GM11168 (cell line): ENCODE measurements around the gene GOLGA2.

Experiments
- in situ Hi-C: fragments of 300-500 bp; cut with MboI; formaldehyde crosslinking; loops from one replicate; pipeline ENCODE4 v1.12.0; 2022; ENCODE audit warnings: low sequenced_read_pairs; ENCODE audit not compliant: unreplicated experiment

Gene GOLGA2

GRCh38 chr9:128260340-128260739 is 15.5 kb downstream of the GOLGA2 start:
- in situ Hi-C loops, result no loop called here

GRCh38 chr9:128259156-128259555 is 16.7 kb downstream of the GOLGA2 start:
- in situ Hi-C loops, result no loop called here

- in situ Hi-C loops, result no loop called here
These were observed 17.5 kb downstream of the GOLGA2 start for GRCh38 chr9:128258326-128258725.

GRCh38 chr9:128257907-128258306 is 17.9 kb downstream of the GOLGA2 start:
- in situ Hi-C loops, result no loop called here

GRCh38 chr9:128257086-128257825 is 18.6 kb downstream of the GOLGA2 start:
- in situ Hi-C loops, result no loop called here

GRCh38 chr9:128254855-128255759 is 20.7 kb downstream of the GOLGA2 start:
- in situ Hi-C loops, result no loop called here

GRCh38 chr9:128254362-128254761 is 21.4 kb downstream of the GOLGA2 start:
- in situ Hi-C loops, result no loop called here

GRCh38 chr9:128253991-128254346 is 21.8 kb downstream of the GOLGA2 start:
- in situ Hi-C loops, result no loop called here

- in situ Hi-C loops, result no loop called here
These were observed 22.4 kb downstream of the GOLGA2 start for GRCh38 chr9:128253140-128253990.

GRCh38 chr9:128252317-128253139 is 23.3 kb downstream of the GOLGA2 start:
- in situ Hi-C loops, result no loop called here

- in situ Hi-C loops, result no loop called here
These were observed 24.1 kb downstream of the GOLGA2 start for GRCh38 chr9:128251732-128252100.

- in situ Hi-C loops, result no loop called here
These were observed 24.7 kb downstream of the GOLGA2 start for GRCh38 chr9:128250839-128251731.

GRCh38 chr9:128249908-128250838 is 25.6 kb downstream of the GOLGA2 start:
- in situ Hi-C loops, result no loop called here

- in situ Hi-C loops, result no loop called here
These were observed 26.3 kb downstream of the GOLGA2 start for GRCh38 chr9:128249558-128249907.

- in situ Hi-C loops, result no loop called here
These were observed 28.5 kb downstream of the GOLGA2 start for GRCh38 chr9:128247226-128247803.

- in situ Hi-C loops, result no loop called here
These were observed 29.3 kb downstream of the GOLGA2 start for GRCh38 chr9:128246471-128246870.

GRCh38 chr9:128245421-128246151 is 30.2 kb downstream of the GOLGA2 start:
- in situ Hi-C loops, result no loop called here
